Measurements from ENCODE around the gene GPNMB.
A peak's percentile ranks its signal among the peaks of the same experiment; 100 is the strongest.

Gene GPNMB

GRCh38 chr7:23276376-23276775 is 29.8 kb downstream of the GPNMB start:
- no peak for DNase-seq

- no peak for DNase-seq
Measured at GRCh38 chr7:23276947-23277346, 30.4 kb downstream of the GPNMB start.

GRCh38 chr7:23277359-23277989 is 30.9 kb downstream of the GPNMB start:
- DNase-seq: peak; percentile 64

- no peak for DNase-seq
Measured at GRCh38 chr7:23279819-23280525, 33.4 kb downstream of the GPNMB start.

- DNase-seq: no peak
Measured at GRCh38 chr7:23283086-23283485, 36.5 kb downstream of the GPNMB start.

GRCh38 chr7:23284871-23285270 is 38.3 kb downstream of the GPNMB start:
- no peak for DNase-seq

GRCh38 chr7:23285657-23286646 is 39.4 kb downstream of the GPNMB start:
- DNase-seq: no peak

- no peak for DNase-seq
Measured at GRCh38 chr7:23287612-23288011, 41.0 kb downstream of the GPNMB start.

- no peak for DNase-seq
Measured at GRCh38 chr7:23290993-23291392, 44.4 kb downstream of the GPNMB start.

- no peak for DNase-seq
Measured at GRCh38 chr7:23291957-23292560, 45.5 kb downstream of the GPNMB start.

GRCh38 chr7:23292623-23293022 is 46.0 kb downstream of the GPNMB start:
- DNase-seq: no peak

- DNase-seq: no peak
Measured at GRCh38 chr7:23293500-23294073, 47.0 kb downstream of the GPNMB start.

- no peak for DNase-seq
Measured at GRCh38 chr7:23294549-23295400, 48.2 kb downstream of the GPNMB start.

GRCh38 chr7:23295401-23295697 is 48.8 kb downstream of the GPNMB start:
- DNase-seq: no peak

- DNase-seq: no peak
Measured at GRCh38 chr7:23298141-23298881, 51.7 kb downstream of the GPNMB start.

GRCh38 chr7:23298885-23299769 is 52.6 kb downstream of the GPNMB start, which contains the start of gene MALSU1:
TSS of gene MALSU1 (plus strand) at chr7:23299339. CDS start at chr7:23299353, 14 bp downstream.
- DNase-seq: peak; percentile 84

- no peak for DNase-seq
Measured at GRCh38 chr7:23299770-23300300, 53.3 kb downstream of the GPNMB start.

- DNase-seq: no peak
Measured at GRCh38 chr7:23306936-23307521, 60.5 kb downstream of the GPNMB start.

GRCh38 chr7:23308754-23309153 is 62.2 kb downstream of the GPNMB start:
- no peak for DNase-seq

Data from NCI-H2029 treated with DMSO at 0.1 percent for 48 hours (cell line).